HCT116 (cell line): Measurements from ENCODE around the gene KRT24. TPM values are rescaled to one million over a fixed set of nuclear protein-coding genes. Genes with fewer than 3 reads are reported as not detected.

Source experiments
- total RNA-seq: library from RNA; stranded (reverse); gene quantifications from one replicate; pipeline ENCODE4 v1.2.1, GENCODE V29; 2021; ENCODE audit not compliant: unreplicated experiment

The KRT24 gene
- total RNA-seq, 1 experiment from 2014 or later: not detected

Other genes starting within 250 kb of the KRT24 start
- 36.6 TPM for gene TNS4, start 202.1 kb downstream of the KRT24 start, total RNA-seq
- gene CCR7, start 138.3 kb downstream of the KRT24 start, total RNA-seq: 0.69 TPM
- gene SMARCE1, start 55.9 kb downstream of the KRT24 start, total RNA-seq: 136 TPM
- gene KRT222, start 38.6 kb downstream of the KRT24 start, total RNA-seq: 5.0 TPM
- not detected for gene KRT25, start 51.6 kb upstream of the KRT24 start, total RNA-seq
- gene KRT26, start 68.4 kb upstream of the KRT24 start, total RNA-seq: not detected
- not detected for gene KRT27, start 78.8 kb upstream of the KRT24 start, total RNA-seq
- gene KRT28, start 96.2 kb upstream of the KRT24 start, total RNA-seq: not detected
- gene KRT10, start 118.9 kb upstream of the KRT24 start, total RNA-seq: 62.3 TPM
- not detected for gene KRT12, start 163.5 kb upstream of the KRT24 start, total RNA-seq
- gene KRT20, start 181.5 kb upstream of the KRT24 start, total RNA-seq: 1.5 TPM
- 19.0 TPM for gene KRT23, start 233.9 kb upstream of the KRT24 start, total RNA-seq